NCI-H510A (cell line): ENCODE results near the gene STIM1.
"Not testable (repeated sequence)": the region's sequence is repeated elsewhere in the genome, so short reads cannot be mapped to it uniquely, and the experiment has no call there.

Experiments used
- DNase-seq: peaks from one replicate; lab custom pipeline; 2025; lab: John Stamatoyannopoulos, UW

Gene STIM1

GRCh38 chr11:3854977-3855807, at the start of gene STIM1:
TSS of gene STIM1 (plus strand) at chr11:3855664. CDS start at chr11:3856271, 607 bp downstream.
- DNase-seq = peak; percentile 74

DNA sequence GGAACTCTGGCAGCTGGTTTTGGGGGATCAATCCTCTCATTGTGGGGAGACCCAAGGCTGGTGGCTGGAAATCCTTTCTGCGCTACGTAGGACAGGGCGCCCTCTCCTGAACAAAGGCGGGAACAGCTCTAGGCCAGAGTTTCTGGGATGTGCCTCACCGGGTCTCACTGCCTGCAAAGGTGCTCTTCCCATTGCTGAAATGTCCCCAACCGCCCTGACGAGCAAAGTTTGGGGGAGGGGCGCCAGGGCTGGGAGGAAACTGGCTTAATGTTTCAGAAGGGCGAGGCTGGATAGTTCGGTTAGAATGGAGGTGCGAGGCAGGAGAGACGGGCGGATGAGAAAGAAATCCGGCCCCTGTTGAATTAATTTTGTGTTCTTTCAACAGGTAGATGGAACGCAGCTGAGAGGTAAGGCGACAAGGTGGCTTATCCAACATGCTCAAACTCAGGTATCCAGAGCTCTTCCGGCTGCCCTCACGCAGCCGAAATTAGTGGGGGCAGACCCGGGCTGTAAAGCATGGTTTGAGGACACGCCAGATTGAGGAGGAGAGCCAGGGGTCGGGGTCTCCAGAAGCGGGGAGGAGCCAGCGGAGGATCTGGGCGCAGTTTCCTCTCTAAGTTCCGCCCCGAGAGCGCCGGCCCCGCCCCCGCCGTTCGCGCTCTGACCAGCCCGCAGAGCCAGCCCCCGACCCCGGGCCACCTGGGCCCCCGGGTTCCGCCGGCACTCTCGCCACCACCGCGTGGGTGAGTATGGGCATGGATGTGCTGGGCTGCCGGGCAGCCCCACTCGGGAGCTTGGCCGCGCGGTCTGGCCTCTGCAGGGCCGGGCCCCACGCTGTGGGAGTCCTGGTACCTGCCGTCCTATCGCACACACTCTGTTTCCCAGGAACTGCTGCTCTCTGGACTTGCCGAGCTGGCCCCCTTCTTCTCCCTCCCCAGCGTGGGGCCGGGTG, 47.3 kb upstream of the STIM1 start, which contains the start of gene PGAP2:
Gene PGAP2 (plus strand): TSS at position 652 of the 952 bp plus-strand sequence. CDS start 2,700 bp downstream, outside the sequence.
- DNase-seq = peak; percentile 41

- no peak for DNase-seq
Observed at GRCh38 chr11:3808861-3809623, 46.4 kb upstream of the STIM1 start.

DNA sequence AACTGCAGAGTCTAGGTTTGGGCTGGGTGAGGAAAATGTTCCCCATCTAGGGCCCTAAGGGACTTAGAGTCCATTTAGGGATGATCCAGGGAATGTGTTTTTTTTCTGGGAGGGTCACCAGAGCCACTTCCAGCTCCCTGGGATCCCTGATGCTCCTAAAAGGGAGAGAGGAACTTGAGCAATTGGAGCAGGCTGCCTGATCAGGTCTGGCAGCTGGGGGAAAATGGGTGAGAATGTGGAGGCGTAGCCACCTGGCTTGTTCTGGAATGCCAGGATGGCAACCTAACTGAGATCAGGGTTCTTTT, 45.9 kb upstream of the STIM1 start:
- no peak for DNase-seq

- no peak for DNase-seq
Observed at GRCh38 chr11:3810446-3810845, 45.0 kb upstream of the STIM1 start.

DNA sequence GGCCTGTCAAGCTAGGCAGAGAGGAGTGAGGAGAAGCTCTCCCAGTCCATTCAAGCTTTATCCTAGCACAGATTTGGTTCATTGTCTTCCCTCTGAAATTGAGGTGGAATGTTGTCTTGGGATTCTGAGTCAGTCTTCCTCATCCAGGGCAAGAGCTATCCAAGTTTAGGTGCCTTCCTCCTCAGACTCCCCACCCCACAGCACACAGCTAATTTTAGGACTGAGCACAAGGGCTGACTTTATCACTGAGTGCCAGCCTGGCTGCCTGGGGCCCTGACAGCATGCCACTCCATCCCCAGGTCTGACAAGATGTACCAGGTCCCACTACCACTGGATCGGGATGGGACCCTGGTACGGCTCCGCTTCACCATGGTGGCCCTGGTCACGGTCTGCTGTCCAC, 44.5 kb upstream of the STIM1 start:
- no peak for DNase-seq

DNA sequence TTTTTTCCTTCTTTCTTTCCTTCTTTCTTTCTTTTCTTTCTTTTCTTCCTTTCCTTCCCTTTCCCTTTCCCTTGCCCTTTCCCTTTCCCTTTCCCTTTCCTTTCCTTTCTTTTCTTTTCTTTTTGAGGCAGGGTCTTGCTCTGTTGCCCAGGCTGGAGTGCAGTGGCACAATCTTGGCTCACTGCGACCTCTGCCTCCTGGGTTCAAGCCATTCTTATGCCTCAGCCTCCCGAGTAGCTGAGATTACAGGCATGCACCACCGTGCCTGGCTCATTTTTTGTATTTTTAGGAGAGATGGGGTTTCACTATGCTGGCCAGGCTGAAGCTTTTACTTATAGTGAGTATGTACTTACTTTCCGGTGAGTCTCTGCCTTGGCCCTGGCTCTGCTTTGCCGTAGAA, 40.6 kb upstream of the STIM1 start:
- not testable (repeated sequence) for DNase-seq

DNA sequence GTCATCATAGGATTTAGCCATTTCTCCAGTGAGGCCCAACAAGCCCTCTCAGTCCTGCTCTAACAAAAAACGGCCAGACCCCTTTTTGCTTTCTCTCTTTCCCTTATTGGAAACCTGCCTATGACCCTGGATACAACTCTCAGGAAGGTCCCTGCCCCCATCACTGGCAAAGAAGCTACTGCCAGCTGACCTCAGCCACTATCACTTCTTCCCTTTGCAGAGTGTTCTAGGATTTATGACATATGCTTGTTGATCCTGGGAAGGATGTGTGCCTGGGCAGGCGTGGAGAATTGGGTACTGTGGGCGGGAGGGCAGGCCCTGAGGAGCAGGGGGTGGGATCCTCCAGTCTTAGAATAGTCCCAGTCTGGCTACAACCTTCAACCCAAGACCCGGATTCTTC, 39.6 kb upstream of the STIM1 start:
- DNase-seq = no peak

DNA sequence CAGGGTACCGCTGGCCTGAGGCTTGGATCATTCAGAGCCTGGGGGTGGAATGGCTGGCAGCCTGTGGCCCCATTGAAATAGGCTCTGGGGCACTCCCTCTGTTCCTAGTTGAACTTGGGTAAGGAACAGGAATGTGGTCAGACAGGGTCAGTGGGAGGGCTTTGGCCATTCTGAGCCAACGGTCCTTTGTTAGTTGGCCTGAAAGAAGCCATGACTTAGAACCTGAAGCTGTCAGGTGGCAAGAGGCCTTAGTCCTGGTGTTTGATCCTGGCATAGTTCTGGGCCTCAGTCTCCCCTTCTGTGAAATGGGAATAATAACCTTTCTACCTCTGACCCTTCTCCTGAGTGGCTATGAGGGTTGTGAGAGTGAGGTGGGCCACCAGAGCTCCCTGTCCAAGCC, 38.8 kb upstream of the STIM1 start:
- DNase-seq = no peak

- no peak for DNase-seq
Observed at GRCh38 chr11:3817181-3817800, 38.2 kb upstream of the STIM1 start.

GRCh38 chr11:3820971-3821370, 34.5 kb upstream of the STIM1 start:
- DNase-seq = no peak

DNA sequence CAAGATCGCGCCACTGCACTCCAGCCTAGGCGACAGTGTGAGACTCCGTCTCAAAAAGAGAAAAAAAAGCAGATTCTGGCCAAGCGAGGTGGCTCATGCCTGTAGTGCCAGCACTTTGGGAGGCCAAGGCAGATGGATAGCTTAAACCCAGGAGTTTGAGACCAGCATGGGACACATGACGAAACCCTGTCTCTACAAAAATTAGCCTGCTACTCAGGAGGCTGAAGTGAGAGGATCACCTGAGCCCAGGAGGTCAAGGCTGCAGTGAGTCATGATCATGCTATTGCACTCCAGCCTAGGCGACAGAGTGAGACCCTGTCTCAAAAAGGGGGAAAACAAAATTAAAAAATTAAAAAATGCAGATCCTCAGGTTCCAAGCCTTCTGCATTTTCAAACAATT, 33.2 kb upstream of the STIM1 start:
- no peak for DNase-seq

- no peak for DNase-seq
Observed at GRCh38 chr11:3823303-3823702, 32.2 kb upstream of the STIM1 start.

- DNase-seq = no peak
Observed at GRCh38 chr11:3823762-3824506, 31.5 kb upstream of the STIM1 start.

- DNase-seq = no peak
Observed at GRCh38 chr11:3824714-3825472, 30.6 kb upstream of the STIM1 start.

DNA sequence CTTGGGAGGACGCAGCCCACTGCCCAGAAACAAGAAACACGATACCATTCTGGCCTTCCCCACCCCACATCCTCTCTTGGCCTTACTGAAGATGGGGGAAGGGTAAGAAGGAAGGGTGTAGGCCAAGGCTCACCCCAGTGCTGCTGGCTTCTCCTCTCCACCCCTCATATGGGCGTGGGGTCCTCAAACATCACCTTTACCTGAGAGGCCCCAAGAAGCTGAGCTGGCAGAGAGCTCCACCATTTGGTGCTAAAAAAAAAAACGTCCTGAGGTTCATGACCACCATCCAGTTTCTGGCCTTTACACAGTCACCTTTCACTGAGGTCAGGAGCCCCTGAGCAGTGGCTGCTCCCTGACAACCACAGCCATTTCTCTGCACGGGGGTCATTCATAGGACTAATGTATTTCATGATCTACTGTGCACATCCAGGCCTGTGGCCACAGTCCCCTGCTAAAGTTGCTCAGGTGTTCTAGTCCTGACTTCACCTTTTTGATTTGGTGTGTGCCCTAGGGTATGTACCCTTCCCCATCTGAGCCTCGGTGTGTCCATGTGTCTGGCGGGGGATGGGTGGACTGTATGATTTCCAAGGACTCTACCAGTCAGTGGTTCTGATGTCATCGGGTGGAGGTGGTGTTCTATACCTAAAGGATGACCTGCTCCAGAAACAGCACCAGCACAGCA, 29.9 kb upstream of the STIM1 start:
- DNase-seq = no peak

- DNase-seq = no peak
Observed at GRCh38 chr11:3826721-3827120, 28.7 kb upstream of the STIM1 start.

- DNase-seq = no peak
Observed at GRCh38 chr11:3827434-3828186, 27.9 kb upstream of the STIM1 start.

- no peak for DNase-seq
Observed at GRCh38 chr11:3830088-3830487, 25.4 kb upstream of the STIM1 start.
